ENCODE results near the gene KBTBD4.

- no peak for TF ChIP-seq POLR2A (IDR thresholded peaks at IDR 0.05; ENCODE audit: low read depth, low read length)
- no peak for TF ChIP-seq TAF1 (IDR thresholded peaks at IDR 0.05; ENCODE audit: borderline replicate concordance, low read depth, low read length)
Measured at GRCh38 chr11:47558695-47559094, 20.1 kb downstream of the KBTBD4 start.

Measured in GM12892 (cell line).